Measurements from ENCODE around the gene TMSB10. TPM values are rescaled to one million over a fixed set of nuclear protein-coding genes. Genes with fewer than 3 reads are reported as not detected.

TMSB10 gene
- total and polyA plus RNA-seq, 2 of the 13 experiments (the other 11 are each of a cell fraction or from before 2014, with no cell fraction given), result 665 to 708 TPM

GRCh38 chr2:84894758-84895520 is 10.5 kb upstream of the TMSB10 start:
- in situ Hi-C loops (cut with HindIII; ENCODE audit: extremely low pct_ligation_motif_present, low pct_unique_long_range_greater_than_20kb), result no loop called here
- ATAC-seq (no peak), DNase-seq (ENCODE audit: low spot score) (no peak), FAIRE-seq (no peak)
- no peak for TF ChIP-seq ATF3 (CRISPR knock-in tag; IDR thresholded peaks at IDR 0.05)
- TF ChIP-seq SATB2 (CRISPR knock-in tag; IDR thresholded peaks at IDR 0.05), result no peak
- no peak for TF ChIP-seq GFI1 (CRISPR knock-in tag; IDR thresholded peaks at IDR 0.05; ENCODE audit: borderline replicate concordance)
- TF ChIP-seq ZFAT (CRISPR knock-in tag; conservative IDR thresholded peaks at IDR 0.05), result no peak
- no peak for TF ChIP-seq ZNF362 (CRISPR knock-in tag; IDR thresholded peaks at IDR 0.05; ENCODE audit: borderline replicate concordance)
- no peak for TF ChIP-seq ZZZ3 (CRISPR knock-in tag; IDR thresholded peaks at IDR 0.05; ENCODE audit: borderline replicate concordance)
- TF ChIP-seq NBN (conservative IDR thresholded peaks at IDR 0.05), result no peak
- TF ChIP-seq TFAP4 (IDR thresholded peaks at IDR 0.05; ENCODE audit: borderline replicate concordance, low read depth), result no peak
- TF ChIP-seq HDAC2 (CRISPR knock-in tag; IDR thresholded peaks at IDR 0.05), result no peak
- TF ChIP-seq PCBP1 (IDR thresholded peaks at IDR 0.05; ENCODE audit: borderline replicate concordance, low read depth, low read length), result no peak
- TF ChIP-seq ZNF605 (CRISPR knock-in tag; IDR thresholded peaks at IDR 0.05), result no peak
- TF ChIP-seq HMGXB4 (CRISPR knock-in tag; IDR thresholded peaks at IDR 0.05; ENCODE audit: borderline replicate concordance in 1 of 2, low read depth in 1 of 2), result no peak
- TF ChIP-seq SKIL (CRISPR knock-in tag; IDR thresholded peaks at IDR 0.05; ENCODE audit: borderline replicate concordance), result no peak
- no peak for TF ChIP-seq SNAPC5 (CRISPR knock-in tag; IDR thresholded peaks at IDR 0.05; ENCODE audit: borderline replicate concordance)
- 42% methylated on average over 7 of the region's 7 CpGs for WGBS (ENCODE audit: low lambda C conversion rate)
- H3K4me1 ChIP-seq (ENCODE audit: insufficient read depth, low read length), result peaks cover 10% of the 10 kb centered on the region
- H3K27me3 ChIP-seq (ENCODE audit: control insufficient read depth in 1 of 2, insufficient read depth in 2 of 2, low read length in 2 of 2), result peaks cover 3 to 20% of the 10 kb centered on the region in 2 experiments; a peak in 3 of 5 replicates
- no peak overlapping the region for H3K4me3 ChIP-seq (replicated peaks in 1 of 3; ENCODE audit: insufficient read depth in 1 of 3, low read depth in 2 of 3, low read length in 3 of 3)
- no peak overlapping the region for H3K4me2 ChIP-seq (ENCODE audit: low read depth, low read length)
- no peaks in the 10 kb centered on the region for H4K20me1 ChIP-seq (ENCODE audit: insufficient read depth, low read length)
- no peaks in the 10 kb centered on the region for H3K36me3 ChIP-seq (replicated peaks in 1 of 2; ENCODE audit: control insufficient read depth in 1 of 2, insufficient read depth in 2 of 2, low read length in 2 of 2)
- H3K9me3 ChIP-seq (ENCODE audit: low read length), result no peaks in the 10 kb centered on the region
- BruUV-seq (replicated peaks), result no TSS peak
- no peak overlapping the region for H3K9ac ChIP-seq (ENCODE audit: insufficient read depth, low read depth, low read length)
- no peaks in the 10 kb centered on the region for H3K79me2 ChIP-seq (ENCODE audit: insufficient read depth, low read length)
- peak overlapping the region; percentile 33 for H2AFZ ChIP-seq (ENCODE audit: low read length)
- POLR2A ChIA-PET, result interaction anchor here (0.5 kb wide), 1 partner anchor 13 kb away, joined by 3 read pairs; no protein-coding TSS in a partner anchor
- CTCF ChIA-PET (ENCODE audit: low intra/inter-chr PET ratio, low total read pairs), result no interaction called here
- intact Hi-C loops (cut with micrococcal nuclease; ENCODE audit: unreplicated experiment), result no loop called here
- H3K27ac ChIP-seq (ENCODE audit: extremely low read length, insufficient read depth, low read length), result no peak overlapping the region

Data from HepG2 (cell line).